HepG2 (cell line): ENCODE results near the gene ENO2. TPM values are rescaled to one million over a fixed set of nuclear protein-coding genes. Genes with fewer than 3 reads are reported as not detected.
"Not testable (repeated sequence)": the region's sequence is repeated elsewhere in the genome, so short reads cannot be mapped to it uniquely, and the experiment has no call there.

Experiments used
- ATAC-seq: fragments of 200-7000 bp; cut with Tn5 transposase; 3 replicates; pipeline ENCODE4 v1.9.1; 2020; ENCODE audit warnings: mild to moderate bottlenecking, moderate library complexity
- BruUV-seq: library from RNA; stranded (reverse); fragments of 400-500 nt; replicated peaks from 2 replicates; lab custom pipeline; 2021; lab: Mats Ljungman, UMichigan
- CTCF ChIA-PET: fragments of 300-600 bp; formaldehyde crosslinking; extraction: SDS; loops from one replicate; lab custom pipeline; 2021; ENCODE audit warnings: low total read pairs, inconsistent platforms, low intra/inter-chr PET ratio; lab: Yijun Ruan, JAX
- POLR2A ChIA-PET: fragments of 350-600 bp; sonication (Branson Sonifier 250); formaldehyde crosslinking; loops from one replicate; lab custom pipeline; 2020; ENCODE audit warnings: antibody characterized with exemption, inconsistent platforms; lab: Yijun Ruan, JAX
- DNase-seq: peaks from one replicate; pipeline ENCODE4 v3.0.0-alpha.2; 2015; ENCODE audit warnings: low spot score
- FAIRE-seq: peaks from 3 replicates; lab custom pipeline; 2011; peaks lifted over from hg19 to GRCh38; lab: Jason Lieb, UNC
- H2AFZ ChIP-seq: one replicate; pipeline ENCODE4 v1.6.1; 2011; ENCODE audit warnings: low read length, inconsistent platforms
- H3K27ac ChIP-seq: fragments of 300-600 bp; 3 replicates; pipeline ENCODE4 v1.8.0; 2011; ENCODE audit warnings: mixed run types, mild to moderate bottlenecking, mixed read lengths, low read length, inconsistent platforms; ENCODE audit not compliant: insufficient read depth; ENCODE audit errors: extremely low read length
- H3K27me3 ChIP-seq, 2 experiments: fragments of 200-600 bp in 1 of 2; 2 replicates in 1 of 2; 3 replicates in 1 of 2; pipeline versions ENCODE4 v1.6.0 to v1.8.0; 2011; ENCODE audit warnings: low read length in 2 of 2, mild to moderate bottlenecking in 2 of 2, moderate library complexity in 2 of 2, inconsistent platforms in 1 of 2; ENCODE audit not compliant: insufficient read depth in 2 of 2, control insufficient read depth in 1 of 2
- H3K36me3 ChIP-seq, 2 experiments: fragments of 200-600 bp in 1 of 2; replicated peaks in 1 of 2; 2 replicates in 1 of 2; 3 replicates in 1 of 2; pipeline versions ENCODE4 v1.5.1 to v1.8.0; 2011; ENCODE audit warnings: low read length in 2 of 2, inconsistent platforms in 1 of 2; ENCODE audit not compliant: insufficient read depth in 2 of 2, control insufficient read depth in 1 of 2
- H3K4me1 ChIP-seq: 2 replicates; pipeline ENCODE4 v1.5.1; 2012; ENCODE audit warnings: low read length, inconsistent platforms; ENCODE audit not compliant: insufficient read depth
- H3K4me2 ChIP-seq: 2 replicates; pipeline ENCODE4 v1.6.0; 2011; ENCODE audit warnings: low read depth, low read length, inconsistent platforms
- H3K4me3 ChIP-seq, 3 experiments: fragments of 200-600 bp in 1 of 3; sonication (generic), shearing (Covaris generic) in 1 of 3; replicated peaks in 1 of 3; 2 replicates each; pipeline ENCODE4 v1.5.1; 2011 to 2016; ENCODE audit warnings: low read length in 3 of 3, inconsistent platforms in 2 of 3, low read depth in 2 of 3, mild to moderate bottlenecking in 2 of 3, control low read depth in 1 of 3, mixed read lengths in 1 of 3; ENCODE audit not compliant: insufficient read depth in 1 of 3
- H3K79me2 ChIP-seq: one replicate; pipeline ENCODE4 v1.6.1; 2011; ENCODE audit warnings: low read length, inconsistent platforms; ENCODE audit not compliant: insufficient read depth
- H3K9ac ChIP-seq: 2 replicates; pipeline ENCODE4 v1.6.0; 2011; ENCODE audit warnings: mild to moderate bottlenecking, low read depth, low read length, inconsistent platforms; ENCODE audit not compliant: insufficient read depth
- H3K9me3 ChIP-seq: 2 replicates; pipeline ENCODE4 v1.5.1; 2012; ENCODE audit warnings: mild to moderate bottlenecking, low read length
- H4K20me1 ChIP-seq: 2 replicates; pipeline ENCODE4 v1.6.0; 2011; ENCODE audit warnings: inconsistent platforms, mild to moderate bottlenecking, low read length, moderate library complexity; ENCODE audit not compliant: insufficient read depth
- AGO1 ChIP-seq: fragments of 200-400 bp; formaldehyde crosslinking; IDR thresholded peaks from 2 replicates; pipeline ENCODE4 v1.6.1; 2017; ENCODE audit warnings: mild to moderate bottlenecking, low read depth, low read length, moderate library complexity; ENCODE audit not compliant: poor library complexity, severe bottlenecking
- CBX1 ChIP-seq: IDR thresholded peaks from one replicate; pipeline ENCODE4 v1.6.1; 2016; ENCODE audit warnings: antibody characterized with exemption, low read depth
- HDAC2 ChIP-seq: sonication (generic); formaldehyde crosslinking; IDR thresholded peaks from 2 replicates; pipeline ENCODE4 v1.4.0; 2020; ENCODE audit warnings: missing genetic modification reagents
- KDM1A ChIP-seq: IDR thresholded peaks from 2 replicates; pipeline ENCODE4 v1.6.1; 2016; ENCODE audit warnings: missing compliant biosample characterization
- KDM5B ChIP-seq: sonication (generic); formaldehyde crosslinking; IDR thresholded peaks from 2 replicates; pipeline ENCODE4 v1.4.0; 2020; ENCODE audit warnings: missing genetic modification reagents, mild to moderate bottlenecking, borderline replicate concordance
- MAFF ChIP-seq: IDR thresholded peaks from 2 replicates; pipeline ENCODE4 v1.6.1; 2011; ENCODE audit warnings: low read depth, low read length, improper control_type of control experiment
- MBD4 ChIP-seq: IDR thresholded peaks from 2 replicates; pipeline ENCODE4 v1.6.1; 2012; ENCODE audit warnings: low read length, inconsistent platforms, borderline replicate concordance
- PITX1 ChIP-seq: sonication (generic); formaldehyde crosslinking; IDR thresholded peaks from 2 replicates; pipeline ENCODE4 v1.5.1; 2020; ENCODE audit warnings: mild to moderate bottlenecking, missing genetic modification reagents
- POLR2A ChIP-seq, 2 experiments: IDR thresholded peaks; 2 replicates each; pipeline ENCODE4 v1.6.1; 2011; ENCODE audit warnings: low read depth in 2 of 2, low read length in 2 of 2, mild to moderate bottlenecking in 1 of 2, moderate library complexity in 1 of 2; ENCODE audit not compliant: insufficient read depth in 1 of 2
- SAFB2 ChIP-seq: sonication (generic); formaldehyde crosslinking; IDR thresholded peaks from 2 replicates; pipeline ENCODE4 v1.5.1; 2020; ENCODE audit warnings: missing genetic modification reagents, low read depth, mild to moderate bottlenecking, borderline replicate concordance
- ZNF160 ChIP-seq: sonication (generic); formaldehyde crosslinking; IDR thresholded peaks from 2 replicates; pipeline ENCODE4 v1.8.0; 2022; ENCODE audit warnings: mild to moderate bottlenecking, inconsistent platforms, missing genetic modification reagents
- ZNF251 ChIP-seq: sonication (generic); formaldehyde crosslinking; IDR thresholded peaks from 2 replicates; pipeline ENCODE4 v1.9.0; 2021; ENCODE audit warnings: mild to moderate bottlenecking, missing genetic modification reagents
- ZNF260 ChIP-seq: sonication (generic); formaldehyde crosslinking; IDR thresholded peaks from 2 replicates; pipeline ENCODE4 v1.4.0; 2020; ENCODE audit warnings: missing genetic modification reagents, low read depth, mild to moderate bottlenecking, borderline replicate concordance
- ZNF333 ChIP-seq: sonication (generic); formaldehyde crosslinking; IDR thresholded peaks from 2 replicates; pipeline ENCODE4 v1.4.0; 2020; ENCODE audit warnings: mild to moderate bottlenecking, missing genetic modification reagents, borderline replicate concordance
- ZNF431 ChIP-seq: sonication (generic); formaldehyde crosslinking; IDR thresholded peaks from 2 replicates; pipeline ENCODE4 v1.9.0; 2022; ENCODE audit warnings: missing genetic modification reagents, low read depth, mild to moderate bottlenecking, borderline replicate concordance
- ZNF841 ChIP-seq: sonication (generic); formaldehyde crosslinking; IDR thresholded peaks from 2 replicates; pipeline ENCODE4 v1.8.1; 2023; ENCODE audit warnings: missing genetic modification reagents, borderline replicate concordance
- ZNF891 ChIP-seq: sonication (generic); formaldehyde crosslinking; IDR thresholded peaks from 2 replicates; pipeline ENCODE4 v1.5.0; 2020; ENCODE audit warnings: mild to moderate bottlenecking, missing genetic modification reagents
- WGBS: methylation state at CpG from one replicate; pipeline ENCODE4 v1.1.6; 2017; ENCODE audit warnings: low lambda C conversion rate; 5-methylcytosine and 5-hydroxymethylcytosine counted together
- in situ Hi-C: cut with HindIII; loops from 2 replicates; pipeline ENCODE4 v1.10.0; 2017; ENCODE audit warnings: low pct_unique_long_range_greater_than_20kb; ENCODE audit not compliant: extremely low pct_ligation_motif_present
- intact Hi-C: fragments of 100-400 bp; cut with micrococcal nuclease; formaldehyde crosslinking; loops from one replicate; pipeline ENCODE4 v1.10.0; 2022; ENCODE audit not compliant: unreplicated experiment
- polyA plus RNA-seq, 8 experiments: library from polyadenylated mRNA; depleted of rRNA in 3 of 8; stranded (reverse) in 7 of 8; unstranded in 1 of 8; fragments of >200 nt; fragmentation: Illumina TruSeq in 4 of 8; extraction: Trizol in 4 of 8; gene quantifications; 2 replicates each; pipeline versions ENCODE4 v1.2.1 to v1.2.3, GENCODE V29; 2011 to 2016; ENCODE audit warnings: low read depth in 4 of 8, missing spikeins in 1 of 8, mixed read lengths in 1 of 8; ENCODE audit not compliant: insufficient read depth in 1 of 8
- total RNA-seq, 5 experiments: library from RNA; depleted of rRNA; stranded (reverse); fragments of >200 nt; fragmentation: Illumina TruSeq; extraction: Trizol; gene quantifications; 2 replicates each; pipeline ENCODE4 v1.2.3, GENCODE V29; 2016; ENCODE audit warnings: low read depth in 1 of 5

ENO2 gene
- total and polyA plus RNA-seq, 2 of the 13 experiments (the other 11 are each of a cell fraction or from before 2014, with no cell fraction given) = 19.3 to 136 TPM

DNA sequence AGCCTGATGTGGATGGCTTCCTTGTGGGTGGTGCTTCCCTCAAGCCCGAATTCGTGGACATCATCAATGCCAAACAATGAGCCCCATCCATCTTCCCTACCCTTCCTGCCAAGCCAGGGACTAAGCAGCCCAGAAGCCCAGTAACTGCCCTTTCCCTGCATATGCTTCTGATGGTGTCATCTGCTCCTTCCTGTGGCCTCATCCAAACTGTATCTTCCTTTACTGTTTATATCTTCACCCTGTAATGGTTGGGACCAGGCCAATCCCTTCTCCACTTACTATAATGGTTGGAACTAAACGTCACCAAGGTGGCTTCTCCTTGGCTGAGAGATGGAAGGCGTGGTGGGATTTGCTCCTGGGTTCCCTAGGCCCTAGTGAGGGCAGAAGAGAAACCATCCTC, 44.1 kb upstream of the ENO2 start:
- in situ Hi-C loops, H2AFZ ChIP-seq, H3K27ac ChIP-seq, H3K9me3 ChIP-seq, intact Hi-C loops, H3K27me3 ChIP-seq, ATAC-seq, H3K9ac ChIP-seq, BruUV-seq, DNase-seq, H3K4me3 ChIP-seq, FAIRE-seq: not testable (repeated sequence)
- WGBS = 96% methylated on average over 2 of the region's 4 CpGs
- Histone ChIP-seq H3K4me2 (peak overlapping the region; percentile 93; the same call in 1 of the 2 replicates), H3K36me3 (peaks cover 8 to 16% of the 10 kb centered on the region in 2 experiments), H3K79me2 (peaks cover 29% of the 10 kb centered on the region), H3K4me1 (peaks cover 57% of the 10 kb centered on the region), H4K20me1 (peaks cover 44% of the 10 kb centered on the region)
- POLR2A ChIA-PET = interaction anchor here (2.0 to 3.6 kb wide), 3 partner anchors 18 to 29 kb away, joined by 9 to 50 read pairs (median 30); partner anchors contain the start of genes CDCA3 and USP5
- CTCF ChIA-PET = interaction anchor here (1.3 kb wide), 1 partner anchor 21 kb away, joined by 7 read pairs; no protein-coding TSS in a partner anchor

DNA sequence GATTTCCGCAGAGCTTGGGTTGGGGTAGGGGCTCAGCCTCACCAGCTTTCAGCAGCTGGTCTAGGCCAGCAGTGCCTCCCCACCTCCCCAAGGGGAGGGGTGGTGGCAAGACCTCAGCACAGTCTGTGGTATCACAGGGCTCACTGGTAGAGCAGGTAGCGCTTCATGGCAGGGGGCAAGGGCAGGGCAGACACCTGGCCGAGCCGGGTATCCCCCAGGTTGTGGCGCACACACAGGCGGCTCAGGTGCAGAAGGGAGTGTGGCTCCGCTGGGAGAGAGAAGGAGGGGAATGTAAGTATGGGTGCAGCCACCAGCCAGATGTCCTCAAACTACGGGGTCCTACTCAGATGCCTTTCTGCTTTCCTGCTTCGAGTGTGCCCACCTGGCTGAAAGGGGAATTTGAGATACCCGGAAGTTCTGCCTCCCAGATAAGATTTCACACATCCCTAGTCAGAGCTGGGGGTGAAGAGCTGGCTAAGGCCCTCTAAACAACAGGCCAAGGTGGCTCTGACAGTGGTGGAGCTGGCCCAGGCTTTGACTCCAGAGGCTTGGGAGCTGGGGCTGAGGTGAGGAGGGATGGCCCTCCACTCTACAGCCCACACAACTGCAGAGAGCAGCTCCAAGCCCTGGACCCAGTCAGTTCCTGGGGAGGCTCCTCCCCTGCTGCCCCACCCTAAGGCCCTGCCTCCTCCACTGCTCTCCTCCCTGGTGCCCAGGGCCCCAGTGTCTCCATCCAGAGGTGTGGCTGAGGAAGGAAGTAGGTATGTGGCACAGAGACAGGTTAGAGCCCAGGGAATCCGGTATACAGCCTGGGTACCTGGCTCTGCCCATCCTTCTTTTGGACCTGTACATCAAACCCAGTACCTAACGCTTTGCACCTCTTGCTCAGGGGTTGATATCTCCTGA, 43.1 kb upstream of the ENO2 start:
- intact Hi-C loops = no loop called here
- H3K4me2 ChIP-seq = peak overlapping the region; percentile 93
- 0 out of 2 replicates have a peak overlapping the region, but pooled peaks have one; percentile 86 for H3K9ac ChIP-seq
- POLR2A ChIA-PET = interaction anchor here (1.4 to 3.9 kb wide), 11 partner anchors 11 to 186 kb away, joined by 3 to 73 read pairs (median 15); partner anchors contain the start of genes CDCA3, COPS7A, ENO2 and LRRC23
- in situ Hi-C loops = no loop called here
- FAIRE-seq (no peak), ATAC-seq (peak; percentile 9), DNase-seq (no peak)
- no peak overlapping the region for H2AFZ ChIP-seq
- H3K79me2 ChIP-seq = peaks cover 29% of the 10 kb centered on the region
- peak overlapping the region in 1 of 3 experiments; percentile 95; a peak in 3 of 6 replicates for H3K4me3 ChIP-seq
- H3K36me3 ChIP-seq = peaks cover 12 to 14% of the 10 kb centered on the region in 2 experiments
- H3K27ac ChIP-seq = peak overlapping the region; percentile 36
- H3K9me3 ChIP-seq = no peaks in the 10 kb centered on the region
- CTCF ChIA-PET = interaction anchor here (2.4 kb wide), 1 partner anchor 20 kb away, joined by 24 read pairs; no protein-coding TSS in a partner anchor
- 86% methylated on average over 9 of the region's 12 CpGs for WGBS
- BruUV-seq = no TSS peak
- H3K27me3 ChIP-seq = no peaks in the 10 kb centered on the region; a peak in 1 of 5 replicates
- H3K4me1 ChIP-seq = peaks cover 55% of the 10 kb centered on the region
- peaks cover 44% of the 10 kb centered on the region for H4K20me1 ChIP-seq
- TF ChIP-seq ZNF251 (CRISPR knock-in tag) = no peak
- TF ChIP-seq ZNF333 = no peak
- peak; percentile 20 for TF ChIP-seq CBX1
- TF ChIP-seq KDM1A (CRISPR knock-in tag) = no peak
- TF ChIP-seq ZNF260 (CRISPR knock-in tag) = no peak
- peak; percentile 49; the same call in 1 of the 2 replicates for TF ChIP-seq ZNF431 (CRISPR knock-in tag)
- 0 out of 2 replicates have a peak, but pooled peaks have one; percentile 2 for TF ChIP-seq KDM5B (CRISPR knock-in tag)
- TF ChIP-seq SAFB2 = peak; percentile 48; the same call in 1 of the 2 replicates
- TF ChIP-seq MAFF = no peak
- peak; percentile 93 for TF ChIP-seq AGO1
- peak in 1 of 2 experiments; percentile 41; a peak in 2 of 4 replicates for TF ChIP-seq POLR2A (IDR thresholded peaks at IDR 0.05; ENCODE audit: insufficient read depth in 1 of 2, low read depth in 2 of 2, low read length in 2 of 2)
- 0 out of 2 replicates have a peak, but pooled peaks have one; percentile 61 for TF ChIP-seq ZNF160 (CRISPR knock-in tag)
- TF ChIP-seq ZNF841 (CRISPR knock-in tag) = no peak
- TF ChIP-seq HDAC2 (CRISPR knock-in tag) = peak; percentile 38; the same call in 1 of the 2 replicates
- TF ChIP-seq MBD4 = 0 out of 2 replicates have a peak, but pooled peaks have one; percentile 34
- TF ChIP-seq PITX1 (CRISPR knock-in tag) = peak; percentile 28; the same call in 1 of the 2 replicates
- no peak for TF ChIP-seq ZNF891 (CRISPR knock-in tag)
